GM18951 (cell line): Measurements from ENCODE around the gene BRD4.
A peak's percentile ranks its signal among the peaks of the same experiment; 100 is the strongest.

Experiments used
- POLR2A ChIP-seq: IDR thresholded peaks from 4 replicates; pipeline ENCODE4 v1.6.1; 2011; ENCODE audit warnings: mild to moderate bottlenecking; ENCODE audit not compliant: insufficient read length, insufficient read depth; ENCODE audit errors: extremely low read depth
- in situ Hi-C: fragments of 300-500 bp; cut with MboI; formaldehyde crosslinking; loops from one replicate; pipeline ENCODE4 v1.12.0; 2022; ENCODE audit warnings: low sequenced_read_pairs, mixed read lengths, inconsistent platforms; ENCODE audit not compliant: unreplicated experiment

The BRD4 gene

DNA sequence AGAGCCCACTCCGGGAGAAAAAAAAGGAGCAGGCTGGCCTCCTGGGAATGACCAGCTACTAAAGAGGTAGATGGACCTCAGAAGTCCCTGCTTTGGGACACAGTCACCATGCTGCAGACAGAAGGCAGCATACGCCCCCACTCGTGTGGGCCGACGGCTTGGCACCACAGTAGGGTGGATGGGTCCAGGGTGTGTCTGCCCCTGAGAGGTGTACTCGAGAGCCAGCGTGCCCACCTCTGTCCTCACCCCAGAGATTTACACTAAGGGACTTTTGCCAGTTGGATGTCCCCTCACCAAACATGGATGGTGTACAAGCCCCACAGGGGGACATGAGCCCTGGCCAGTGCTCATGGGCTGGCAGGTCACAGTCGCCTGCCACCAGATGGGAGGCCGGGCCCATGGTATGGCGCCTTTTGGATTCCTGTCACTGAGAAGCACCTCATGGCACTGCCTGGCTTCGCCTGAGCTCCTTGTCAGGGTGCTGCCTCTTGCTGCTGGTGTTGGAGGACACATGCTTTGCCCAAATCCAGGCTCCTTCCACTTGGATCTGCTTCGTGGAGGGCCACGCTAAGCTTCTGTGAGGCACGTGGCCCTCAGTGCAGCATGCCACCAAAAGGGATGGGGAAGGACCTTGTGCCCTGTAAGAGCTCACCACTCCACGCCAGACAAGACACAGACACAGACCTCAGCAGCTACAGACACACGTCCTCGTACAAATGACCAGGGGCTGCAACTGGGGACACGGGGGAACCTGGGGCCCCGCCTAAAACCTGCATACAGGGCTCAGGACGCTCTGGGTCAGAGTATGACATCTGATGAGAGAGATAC is 86.8 kb downstream of the BRD4 start:
- TF ChIP-seq POLR2A, result no peak

DNA sequence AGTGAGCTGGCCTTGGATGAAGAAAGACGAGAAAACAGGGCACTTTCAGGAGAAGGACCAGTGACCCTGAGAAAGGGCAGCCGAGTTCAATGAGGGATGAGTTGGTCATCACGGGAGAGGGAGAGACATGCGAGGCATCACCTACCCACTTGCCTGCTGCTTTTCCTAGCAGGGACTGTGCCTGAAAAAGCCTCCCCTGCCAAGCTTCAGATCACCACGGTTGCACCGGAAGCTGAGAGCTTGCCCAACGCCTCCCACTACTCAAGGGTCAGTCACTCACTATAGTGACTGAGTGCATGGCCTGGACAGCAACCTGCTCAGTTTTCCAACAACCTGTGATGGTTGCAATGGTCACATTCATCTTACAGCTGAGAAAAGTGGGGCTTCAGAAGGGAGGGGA is 87.5 kb downstream of the BRD4 start:
- in situ Hi-C loops, result no loop called here
- TF ChIP-seq POLR2A, result no peak

More for the DNA sequence above, 86.8 kb downstream of the BRD4 start:
- in situ Hi-C loops, result no loop called here

DNA sequence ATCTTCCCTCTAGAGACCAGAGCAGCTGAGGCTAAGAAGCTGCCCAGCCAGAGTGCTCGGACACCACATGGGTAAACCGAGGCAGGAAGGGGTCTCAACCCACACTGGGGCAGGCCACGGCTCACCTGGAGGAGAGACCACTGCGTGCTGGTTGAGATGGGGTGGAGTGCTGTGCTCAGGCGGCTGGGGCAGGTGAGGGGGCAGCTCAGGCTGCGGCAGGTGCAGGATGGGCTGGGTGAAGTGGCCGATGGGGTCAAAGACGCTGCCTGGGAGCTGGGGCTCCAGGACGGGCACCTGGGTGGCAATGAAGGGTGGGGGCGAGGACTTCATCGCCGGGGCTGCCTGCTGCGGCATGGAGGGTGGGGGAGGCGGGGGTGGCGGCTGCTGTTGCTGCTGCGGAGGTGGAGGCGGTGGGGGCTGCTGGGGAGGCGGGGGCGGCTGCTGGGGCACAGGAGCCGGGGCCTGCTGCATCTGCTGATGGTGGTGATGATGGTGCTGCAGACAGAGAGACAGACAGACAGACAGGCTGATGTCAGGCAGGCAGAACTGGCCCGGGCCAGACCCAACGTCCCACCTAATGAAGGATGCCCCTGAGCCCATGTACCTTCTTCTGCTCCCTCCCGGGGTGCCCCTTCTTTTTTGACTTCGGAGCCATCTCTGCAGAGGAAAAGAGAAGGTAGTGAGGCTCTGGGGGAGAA is 88.1 kb downstream of the BRD4 start:
- TF ChIP-seq POLR2A, result no peak
- in situ Hi-C loops, result no loop called here

DNA sequence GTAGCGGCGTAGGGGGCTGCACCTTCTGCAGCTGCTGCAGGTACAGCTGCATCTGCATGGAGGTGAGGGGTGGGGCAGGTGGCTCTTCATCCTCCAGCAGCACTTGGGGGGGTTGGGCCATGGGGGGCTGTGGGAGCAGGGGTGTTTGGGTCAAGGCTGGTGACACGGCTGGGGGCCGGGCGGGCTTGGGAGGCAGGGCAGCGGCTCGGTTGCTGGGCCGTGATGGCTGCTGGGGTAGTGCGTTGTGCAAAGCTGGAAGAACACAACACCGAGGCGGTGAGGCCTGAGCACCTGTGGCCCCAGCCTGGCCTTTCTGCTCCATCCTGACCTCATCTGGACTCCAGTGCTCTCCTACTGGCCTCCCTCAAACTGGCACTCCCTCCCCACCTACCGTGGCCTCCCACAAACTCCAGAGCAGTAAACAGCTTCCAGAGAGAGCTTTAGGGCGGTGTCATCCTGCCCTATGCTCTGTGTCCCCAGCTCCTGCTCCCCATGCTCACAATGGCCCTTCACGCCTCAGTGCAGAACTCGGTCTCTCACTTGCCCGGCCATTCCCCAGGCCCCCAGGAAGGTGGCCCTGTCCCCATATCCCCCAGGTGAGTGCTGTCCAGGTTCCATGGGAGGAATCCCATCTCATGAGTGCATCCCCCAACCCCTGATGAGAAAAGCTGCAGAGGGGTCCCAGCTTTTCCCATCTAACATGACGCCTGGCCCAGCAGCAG is 88.9 kb downstream of the BRD4 start:
- in situ Hi-C loops, result no loop called here
- TF ChIP-seq POLR2A, result no peak

DNA sequence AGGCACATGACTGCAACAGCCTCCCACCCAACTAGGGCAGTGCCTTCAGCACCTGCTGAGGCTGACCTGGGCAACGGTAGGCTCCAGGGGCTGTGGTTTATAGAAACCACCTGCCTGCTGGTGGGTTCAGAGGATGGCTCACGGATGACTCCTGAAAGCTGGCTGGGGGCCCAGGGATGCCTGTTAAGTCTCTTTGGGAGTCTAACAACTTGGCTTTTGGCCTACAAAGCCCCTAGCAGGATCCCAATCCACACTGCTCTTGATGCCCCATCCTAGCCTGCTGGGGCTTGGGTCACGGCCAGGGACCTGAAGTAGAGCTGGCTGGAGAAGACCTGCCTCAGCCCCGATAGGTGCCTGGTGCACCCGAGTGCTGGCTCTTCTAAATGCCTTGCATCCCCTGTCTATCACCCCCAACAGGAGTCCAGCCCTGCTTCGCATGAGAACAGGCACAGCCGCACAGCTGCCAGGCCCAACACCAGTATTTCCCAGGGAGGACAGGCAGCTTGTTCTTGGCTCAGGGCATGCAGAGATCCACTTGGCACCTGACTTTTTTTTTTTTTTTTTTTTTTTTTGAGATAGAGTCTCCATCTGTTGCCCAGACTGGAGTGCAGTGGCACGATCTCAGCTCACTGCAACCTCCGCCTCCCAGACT is 91.0 kb downstream of the BRD4 start:
- in situ Hi-C loops, result no loop called here
- no peak for TF ChIP-seq POLR2A

DNA sequence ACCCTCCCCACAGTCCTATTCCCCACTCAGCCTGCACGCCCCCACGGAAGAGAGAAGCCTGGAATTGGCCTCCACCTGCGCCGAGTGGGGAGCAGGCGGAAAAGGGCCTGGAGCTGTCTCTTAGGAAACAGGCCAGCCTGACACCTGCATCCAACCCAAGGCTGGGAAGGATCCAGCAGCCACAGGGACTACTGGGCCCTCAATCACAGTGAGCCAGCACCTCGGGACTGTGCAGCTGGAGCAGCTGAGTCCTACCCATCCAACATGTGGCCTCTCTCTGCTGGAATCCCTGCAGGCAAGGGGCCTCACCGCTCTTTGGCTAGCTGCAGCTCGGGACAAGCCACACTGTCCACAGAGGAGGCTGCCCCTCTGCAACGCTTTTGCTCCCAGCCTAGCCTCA is 91.8 kb downstream of the BRD4 start:
- no peak for TF ChIP-seq POLR2A
- in situ Hi-C loops, result no loop called here

DNA sequence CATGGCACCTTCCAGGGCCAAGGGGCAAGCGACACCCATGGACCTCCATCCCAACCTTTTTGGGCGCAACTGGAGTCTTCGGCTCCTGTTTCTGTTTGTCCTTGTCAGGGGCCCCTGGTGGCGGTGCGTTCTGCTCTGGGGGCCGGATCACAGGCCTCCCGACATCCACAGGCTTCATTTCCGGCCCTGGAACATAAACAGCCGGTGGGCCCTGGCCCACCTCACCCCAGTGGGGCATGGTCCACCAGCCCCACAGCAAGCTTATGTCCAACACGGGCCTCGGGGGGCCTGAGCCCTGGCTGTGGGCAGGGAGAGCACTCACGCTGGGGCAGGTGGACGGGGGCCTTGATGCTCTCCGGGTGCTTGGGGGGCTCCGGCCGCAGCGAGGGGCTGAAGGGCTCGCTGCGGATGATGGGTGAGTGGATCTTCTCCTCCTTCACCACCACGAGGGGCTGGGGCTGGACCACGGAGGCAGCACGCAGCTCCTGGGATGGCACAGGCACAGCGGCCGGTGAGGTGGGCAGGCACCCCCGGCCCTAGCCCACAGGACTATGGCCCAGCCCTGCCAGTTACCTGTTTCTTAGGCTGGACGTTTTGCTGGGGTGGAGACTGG is 92.9 kb downstream of the BRD4 start:
- in situ Hi-C loops, result no loop called here
- no peak for TF ChIP-seq POLR2A

DNA sequence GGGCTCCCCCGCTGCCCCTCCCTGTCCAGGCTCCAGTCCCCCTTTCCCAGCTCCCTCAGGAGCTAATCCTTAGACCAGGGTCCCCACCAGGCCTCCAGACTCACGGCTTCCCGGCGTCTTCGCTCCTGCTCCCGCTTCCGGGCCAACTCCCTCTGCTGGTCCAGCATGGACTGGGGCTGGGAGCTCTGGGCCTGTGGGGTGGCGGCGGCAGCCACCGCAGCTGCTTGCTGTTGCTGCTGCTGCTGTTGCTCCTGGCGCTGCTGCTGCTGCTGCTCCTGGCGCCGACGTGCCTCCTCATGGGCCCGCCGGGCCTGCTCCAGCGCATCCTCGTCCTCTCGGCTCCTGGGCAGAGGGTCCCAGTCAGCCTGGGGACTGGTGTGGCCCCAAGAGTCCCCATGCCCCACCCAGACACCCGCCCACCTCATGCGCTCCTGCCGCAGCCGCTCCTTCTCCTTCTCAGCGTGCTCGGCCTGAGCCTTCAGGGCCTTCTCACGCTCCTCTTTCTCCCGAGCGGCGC is 93.6 kb downstream of the BRD4 start:
- in situ Hi-C loops, result no loop called here

DNA sequence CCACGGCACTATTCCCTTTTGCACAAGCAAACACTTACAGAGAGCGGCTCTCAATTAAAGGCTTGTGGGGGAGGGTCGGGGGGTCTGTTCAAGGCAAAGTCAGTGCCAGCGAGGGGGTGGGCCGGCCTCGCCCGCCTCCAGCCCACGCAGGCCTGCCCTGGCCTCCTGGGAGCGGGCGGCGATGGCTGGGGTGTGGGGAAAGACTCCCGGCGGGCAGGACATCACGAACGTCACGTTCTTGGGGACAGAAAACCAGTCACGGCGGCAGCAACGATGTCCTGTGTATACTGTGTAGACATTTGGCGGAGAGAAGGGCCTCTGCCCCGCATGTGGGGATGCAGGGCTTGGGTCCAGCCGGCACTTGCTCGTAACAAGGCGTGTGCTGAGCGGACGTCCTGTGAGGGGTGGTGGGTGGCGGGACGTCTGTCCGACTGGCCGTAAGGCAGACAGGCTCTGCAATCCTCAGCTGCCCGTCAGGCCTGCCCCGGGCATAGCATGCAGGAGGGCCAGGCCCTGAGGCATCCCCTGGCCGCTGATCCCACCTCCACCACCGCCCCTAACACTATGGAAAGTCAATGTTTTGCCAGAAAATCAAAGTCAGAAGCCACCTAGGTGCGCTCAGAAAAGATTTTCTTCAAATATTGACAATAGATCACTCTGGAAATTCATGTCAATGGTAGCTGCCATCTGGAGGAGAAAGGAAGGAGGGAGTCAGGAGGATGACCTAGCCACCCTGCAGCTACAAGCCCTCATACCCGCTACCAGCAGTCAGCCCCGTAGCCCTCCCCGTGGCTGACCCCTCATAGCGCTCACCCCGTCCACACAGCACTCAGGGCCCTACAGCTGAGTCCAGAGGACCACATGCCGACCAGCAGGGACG is 94.3 kb downstream of the BRD4 start:
- in situ Hi-C loops, result no loop called here
- TF ChIP-seq POLR2A, result no peak

More for the DNA sequence above, 93.6 kb downstream of the BRD4 start:
- TF ChIP-seq POLR2A, result no peak

DNA sequence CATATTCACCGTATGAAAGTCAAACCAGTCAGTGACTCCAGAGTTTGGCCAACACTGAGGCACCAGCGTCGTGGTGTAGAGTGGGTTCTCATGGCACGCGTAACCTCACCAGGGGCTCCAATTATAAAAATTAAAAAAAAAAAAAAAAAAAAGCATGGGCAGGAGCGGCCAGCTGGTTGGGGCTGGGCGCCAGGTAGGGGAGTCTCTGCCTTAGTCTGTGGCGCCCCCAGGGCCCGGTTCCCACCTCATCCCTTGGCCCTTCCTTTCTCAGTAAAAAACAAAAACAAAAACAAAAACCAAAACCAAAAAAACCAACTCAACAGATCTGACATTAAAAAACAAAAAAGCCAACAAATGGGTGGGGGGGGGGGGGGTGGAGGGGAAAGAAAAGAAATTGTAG is 95.5 kb downstream of the BRD4 start:
- in situ Hi-C loops, result no loop called here
- no peak for TF ChIP-seq POLR2A

DNA sequence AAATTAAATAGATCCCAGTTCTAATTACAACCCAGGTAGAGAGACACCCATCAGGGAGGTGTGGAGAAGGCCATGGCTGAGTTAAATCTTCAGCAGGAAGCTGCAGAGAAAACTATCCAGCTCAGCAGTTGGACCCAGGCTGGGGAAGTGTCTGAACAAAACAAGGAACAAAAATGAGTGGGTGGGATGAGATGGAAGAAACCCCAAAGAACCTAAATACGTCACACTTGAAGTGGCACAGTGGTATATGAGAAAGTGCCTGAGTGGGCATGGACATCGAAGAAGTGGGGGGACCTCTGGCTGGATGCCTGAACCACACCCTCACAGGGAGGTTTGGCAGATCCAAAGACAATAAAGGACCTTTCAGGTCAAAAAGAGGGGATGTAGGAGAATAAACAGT is 96.6 kb downstream of the BRD4 start:
- in situ Hi-C loops, result no loop called here
- no peak for TF ChIP-seq POLR2A

DNA sequence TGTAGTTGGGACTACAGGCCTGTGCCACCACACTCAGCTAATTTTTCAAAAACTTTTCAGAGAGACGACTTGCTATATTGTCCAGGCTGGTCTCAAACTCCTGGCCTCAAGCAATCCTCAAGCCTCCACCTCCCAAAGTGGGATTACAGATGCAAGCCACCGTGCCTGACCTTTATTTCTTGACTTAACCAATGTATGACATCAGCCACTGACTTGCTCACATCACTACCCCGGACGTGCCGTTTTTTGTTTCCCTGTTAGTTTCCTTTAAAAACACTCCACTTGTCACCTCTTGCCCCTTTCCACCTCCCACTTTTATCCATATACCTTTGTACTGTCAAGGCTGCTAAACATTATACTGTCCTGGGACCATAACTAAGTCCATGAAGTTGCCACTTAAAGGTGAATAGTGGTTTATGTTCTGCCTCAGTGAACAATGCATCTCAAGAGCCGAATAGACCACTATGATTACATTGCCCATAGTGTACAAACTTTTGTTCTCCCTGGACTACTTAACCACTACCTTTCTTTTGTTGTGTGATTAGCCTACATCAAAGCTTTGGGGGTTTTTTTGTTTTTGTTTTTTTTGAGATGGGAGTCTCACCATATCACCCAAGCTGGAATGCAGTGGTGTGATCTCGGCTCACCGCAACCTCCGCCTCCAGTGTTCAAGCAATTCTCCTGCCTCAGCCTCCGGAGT is 97.8 kb downstream of the BRD4 start:
- in situ Hi-C loops, result no loop called here
- TF ChIP-seq POLR2A, result peak; percentile 16
